HG02870 (cell line): ENCODE measurements around the gene MDFIC2.
"Not testable (repeated sequence)": the region's sequence is repeated elsewhere in the genome, so short reads cannot be mapped to it uniquely, and the experiment has no call there.

Experiments used
- ATAC-seq: cut with Tn5 transposase; IDR thresholded peaks from one replicate; pipeline ENCODE4 v1.9.1; 2021; ENCODE audit warnings: mild to moderate bottlenecking, moderate library complexity; ENCODE audit not compliant: unreplicated experiment

Gene MDFIC2

GRCh38 chr3:70312336-70312735 is at the start of gene MDFIC2:
Gene MDFIC2, minus strand, starts transcription at chr3:70312638. Its CDS starts 665 bp downstream, at chr3:70311973.
- no peak for ATAC-seq

DNA sequence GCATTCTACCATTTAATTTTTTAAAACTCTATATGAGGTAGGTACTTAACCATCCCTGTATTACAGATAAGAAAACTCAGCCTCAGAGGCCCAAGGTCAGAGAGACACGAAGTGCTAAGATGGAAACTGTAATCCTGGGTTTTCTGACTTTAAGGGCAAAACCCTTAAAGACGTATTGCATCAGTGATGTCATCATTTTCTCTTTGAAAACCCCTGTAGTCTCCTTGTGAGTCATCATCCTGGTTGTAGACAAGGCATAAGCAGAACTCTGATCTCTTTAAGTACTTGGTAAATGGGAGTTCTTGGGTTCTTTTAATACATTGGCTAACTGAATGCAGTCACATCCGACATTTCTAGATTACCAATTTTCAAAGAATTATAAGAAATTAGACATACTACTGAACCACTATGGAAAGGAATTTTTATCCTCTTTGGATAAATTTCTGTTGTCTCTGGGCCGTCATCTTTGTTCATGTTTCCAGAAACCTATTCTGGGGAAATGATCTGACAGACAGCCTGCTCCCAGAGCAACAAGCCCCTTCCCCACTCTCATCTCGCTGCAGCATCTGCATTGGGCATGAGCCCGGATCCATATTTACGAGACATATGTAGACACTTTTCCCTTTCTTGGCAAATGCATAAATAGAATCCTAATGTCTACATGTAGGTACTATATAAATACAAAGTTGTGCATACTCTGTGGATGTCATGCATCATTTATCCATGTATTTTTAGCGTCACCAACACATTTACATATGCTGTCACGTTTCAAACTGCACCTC is 48.7 kb upstream of the MDFIC2 start:
- peak; percentile 97 for ATAC-seq

DNA sequence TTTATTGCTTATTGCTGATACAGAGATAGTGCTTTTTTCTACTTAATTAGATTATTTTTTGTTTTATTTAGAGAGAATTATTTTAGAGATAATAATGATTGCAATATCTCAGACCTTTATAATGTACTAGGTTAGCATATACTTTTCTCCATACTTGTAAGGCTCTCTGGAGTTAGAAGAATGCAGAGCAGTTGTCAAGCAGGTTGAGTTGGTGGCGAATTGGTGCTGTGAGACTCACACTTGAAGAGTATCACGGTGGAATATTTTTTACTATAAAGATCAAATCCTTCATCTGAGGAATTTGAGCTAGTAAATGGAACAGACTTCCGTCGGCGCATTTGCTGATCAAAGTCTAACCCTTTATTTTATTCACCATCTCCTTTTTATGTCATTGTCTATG is 47.3 kb upstream of the MDFIC2 start:
- ATAC-seq: no peak

DNA sequence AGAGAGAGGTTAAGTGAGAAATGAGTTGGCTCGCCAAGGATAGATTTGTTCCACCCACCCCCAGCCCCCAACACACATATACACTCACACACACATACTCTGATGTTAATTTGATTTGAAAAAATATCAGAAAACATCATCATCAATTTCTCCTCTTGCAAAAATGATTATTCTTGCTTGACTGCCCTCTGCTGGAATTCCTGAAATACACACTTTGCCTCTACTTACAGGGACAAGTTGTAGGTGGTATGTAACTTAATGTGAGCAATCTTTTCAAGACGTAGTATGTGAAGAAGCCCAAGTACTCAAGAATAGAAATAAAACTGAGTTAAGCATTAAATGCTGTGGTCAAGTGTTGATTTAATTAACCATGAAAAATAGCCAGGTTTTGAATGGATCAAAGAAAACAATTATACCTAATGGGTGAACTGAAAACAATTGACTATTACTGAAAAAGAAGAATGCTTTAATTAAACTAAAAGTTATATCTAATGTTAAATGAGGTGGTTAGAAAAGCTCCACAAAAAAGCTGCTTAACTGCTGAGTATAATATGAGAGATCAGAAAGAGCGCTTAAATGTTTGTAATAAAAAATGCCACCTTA is 46.6 kb upstream of the MDFIC2 start:
- ATAC-seq: no peak

DNA sequence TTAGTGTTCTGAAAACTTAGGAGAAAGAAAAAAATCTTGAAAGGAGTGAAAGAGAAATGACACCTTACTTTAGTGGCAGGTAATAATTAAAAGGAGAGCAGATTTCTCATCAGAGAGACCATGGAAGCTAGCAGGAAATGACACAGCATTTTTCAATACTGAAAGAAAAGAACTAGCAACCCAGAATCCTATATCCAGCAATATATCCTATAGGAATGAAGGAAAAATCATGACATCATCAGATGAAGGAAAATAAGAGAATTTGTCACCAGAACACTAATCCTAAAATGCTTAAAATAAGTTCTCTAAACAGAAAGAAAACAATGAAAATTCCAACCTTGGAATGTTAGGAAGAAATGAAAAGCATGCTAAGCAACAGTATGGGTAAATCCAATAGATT is 39.8 kb upstream of the MDFIC2 start:
- ATAC-seq: no peak

GRCh38 chr3:70342149-70342548 is 29.7 kb upstream of the MDFIC2 start:
- no peak for ATAC-seq

GRCh38 chr3:70336885-70337284 is 24.4 kb upstream of the MDFIC2 start:
- not testable (repeated sequence) for ATAC-seq

DNA sequence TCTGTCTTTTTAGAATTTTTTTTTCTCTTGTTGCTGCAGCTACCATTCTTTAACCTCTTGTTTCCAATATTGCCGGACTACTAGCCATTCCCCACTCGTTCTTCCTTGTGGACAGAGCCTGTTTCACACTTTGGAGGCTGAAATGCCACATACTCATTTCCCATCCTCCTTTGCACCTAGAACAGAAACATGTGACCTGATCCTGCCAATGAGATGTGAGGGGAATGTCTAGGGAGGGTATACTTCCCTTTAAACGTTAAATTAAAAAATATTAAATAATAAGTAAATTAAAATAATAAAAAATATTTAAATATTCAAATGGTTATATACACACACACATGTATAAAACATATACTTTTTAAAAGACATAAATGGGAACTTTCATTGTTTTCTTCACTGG is 20.6 kb upstream of the MDFIC2 start:
- ATAC-seq: no peak

DNA sequence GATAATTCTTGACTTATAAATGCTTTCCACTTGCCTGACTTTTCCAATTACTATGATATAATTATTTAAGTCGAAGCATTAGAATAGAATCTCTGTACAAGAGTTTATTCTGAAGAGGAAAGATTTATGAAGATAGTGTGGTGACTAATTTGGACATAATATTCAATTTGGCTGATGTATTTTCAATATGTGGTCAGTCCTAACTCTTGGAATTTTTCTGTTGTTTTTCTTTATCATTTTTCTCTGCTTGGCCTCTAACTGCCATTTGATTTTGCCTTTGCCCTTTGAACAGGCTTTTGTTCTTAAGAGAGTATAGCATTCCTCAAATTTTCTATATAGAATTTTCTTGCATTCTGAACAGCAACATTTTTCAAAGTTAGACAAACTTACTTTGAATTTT is 2.6 kb upstream of the MDFIC2 start:
- no peak for ATAC-seq

GRCh38 chr3:70310809-70311208 is 1.6 kb downstream of the MDFIC2 start:
- no peak for ATAC-seq

DNA sequence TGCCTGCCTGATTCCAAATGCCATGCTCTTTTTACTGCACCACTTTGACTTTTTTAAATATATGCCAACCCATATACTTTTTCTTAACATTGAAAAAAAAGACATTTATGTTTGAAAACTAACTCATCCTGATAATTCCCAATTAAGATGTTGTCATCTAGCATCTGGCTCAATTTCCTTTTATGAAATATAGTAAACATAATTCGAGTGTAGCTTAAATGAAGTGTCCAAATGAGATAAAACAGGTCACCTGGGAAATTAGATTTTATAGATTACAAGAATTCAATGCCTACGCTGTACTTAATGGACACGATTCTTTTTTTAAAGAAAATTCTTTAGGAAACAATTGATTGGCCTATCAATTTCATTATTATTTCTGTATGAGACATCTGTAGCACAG is 2.8 kb downstream of the MDFIC2 start:
- ATAC-seq: no peak

GRCh38 chr3:70308760-70309159 is 3.7 kb downstream of the MDFIC2 start:
- ATAC-seq: no peak

GRCh38 chr3:70306736-70307135 is 5.7 kb downstream of the MDFIC2 start:
- no peak for ATAC-seq

- ATAC-seq: no peak
These were observed 14.1 kb downstream of the MDFIC2 start for GRCh38 chr3:70298385-70298784.

DNA sequence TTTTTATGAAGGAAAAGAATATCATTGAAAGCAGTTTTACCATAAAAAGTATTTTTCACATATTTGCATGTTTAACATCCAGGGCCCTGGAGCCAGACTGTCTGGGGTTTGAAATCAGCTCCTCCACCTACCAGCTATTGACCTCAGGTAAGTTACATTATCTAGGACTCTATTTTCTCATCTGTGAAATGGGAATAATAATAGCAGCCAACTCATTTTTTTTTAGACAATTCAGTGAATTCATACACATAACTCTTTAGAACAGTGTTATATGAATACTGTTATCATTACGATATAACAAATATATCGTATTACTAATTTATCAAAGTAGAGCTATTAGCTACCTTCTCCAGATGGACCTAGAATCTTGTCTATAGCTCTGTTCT is 21.3 kb downstream of the MDFIC2 start:
- ATAC-seq: no peak

DNA sequence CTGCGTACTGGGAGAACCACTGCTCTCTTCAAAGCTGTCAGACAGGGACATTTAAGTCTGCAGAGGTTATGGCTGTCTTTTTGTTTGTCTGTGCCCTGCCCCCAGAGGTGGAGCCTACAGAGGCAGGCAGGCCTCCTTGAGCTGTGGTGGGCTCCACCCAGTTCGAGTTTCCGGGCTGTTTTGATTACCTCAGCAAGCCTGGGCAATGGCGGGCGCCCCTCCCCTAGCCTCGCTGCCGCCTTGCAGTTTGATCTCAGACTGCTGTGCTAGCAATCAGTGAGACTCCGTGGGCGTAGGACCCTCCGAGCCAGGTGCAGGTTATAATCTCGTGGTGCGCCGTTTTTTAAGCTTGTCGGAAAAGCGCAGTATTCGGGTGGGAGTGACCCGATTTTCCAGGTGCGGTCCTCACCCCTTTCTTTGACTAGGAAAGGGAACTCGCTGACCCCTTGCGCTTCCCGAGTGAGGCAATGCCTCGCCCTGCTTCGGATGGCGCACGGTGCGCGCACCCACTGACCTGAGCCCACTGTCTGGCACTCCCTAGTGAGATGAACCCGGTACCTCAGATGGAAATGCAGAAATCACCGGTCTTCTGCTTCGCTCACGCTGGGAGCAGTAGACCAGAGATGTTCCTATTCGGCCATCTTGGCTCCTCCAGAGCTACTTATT is 21.9 kb downstream of the MDFIC2 start:
- ATAC-seq: not testable (repeated sequence)

- no peak for ATAC-seq
These were observed 30.8 kb downstream of the MDFIC2 start for GRCh38 chr3:70281663-70282062.

DNA sequence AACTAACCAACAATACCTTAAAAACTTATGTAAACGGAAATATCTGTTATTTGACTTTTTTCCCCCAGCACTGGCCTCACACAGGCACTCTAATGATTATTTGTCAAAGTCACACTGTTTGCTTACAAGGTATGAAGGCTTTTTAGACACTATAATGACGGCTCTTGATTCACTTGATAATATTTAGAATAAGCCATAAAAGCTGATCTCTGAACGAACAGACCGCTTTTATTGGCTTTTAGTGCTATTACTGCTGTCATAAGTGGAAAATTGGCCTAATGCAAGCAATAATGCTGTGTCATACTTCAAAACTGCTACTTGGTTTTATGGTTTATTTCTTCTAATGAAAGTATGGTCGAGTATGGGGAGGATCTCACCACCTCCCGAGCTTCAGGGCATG is 35.1 kb downstream of the MDFIC2 start:
- no peak for ATAC-seq

DNA sequence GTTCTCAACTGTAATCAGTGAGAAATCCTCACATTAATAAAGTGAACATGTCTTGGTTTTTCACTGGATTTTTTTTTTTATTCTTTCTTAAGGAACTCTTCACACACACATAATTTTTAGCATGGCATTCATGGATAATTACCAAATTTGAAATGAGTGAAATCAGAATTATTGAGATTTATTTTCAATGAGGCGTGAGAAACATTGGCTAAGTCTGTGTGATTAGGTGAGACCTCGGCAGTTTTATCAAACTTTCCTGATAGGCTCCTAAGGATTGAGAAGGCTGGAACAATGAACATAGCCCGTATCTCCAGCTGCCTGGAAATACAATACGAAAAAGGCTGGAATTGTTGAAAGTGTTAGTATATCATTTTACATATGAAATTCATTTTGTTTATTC is 35.5 kb downstream of the MDFIC2 start:
- no peak for ATAC-seq

GRCh38 chr3:70273492-70273891 is 38.9 kb downstream of the MDFIC2 start:
- no peak for ATAC-seq

DNA sequence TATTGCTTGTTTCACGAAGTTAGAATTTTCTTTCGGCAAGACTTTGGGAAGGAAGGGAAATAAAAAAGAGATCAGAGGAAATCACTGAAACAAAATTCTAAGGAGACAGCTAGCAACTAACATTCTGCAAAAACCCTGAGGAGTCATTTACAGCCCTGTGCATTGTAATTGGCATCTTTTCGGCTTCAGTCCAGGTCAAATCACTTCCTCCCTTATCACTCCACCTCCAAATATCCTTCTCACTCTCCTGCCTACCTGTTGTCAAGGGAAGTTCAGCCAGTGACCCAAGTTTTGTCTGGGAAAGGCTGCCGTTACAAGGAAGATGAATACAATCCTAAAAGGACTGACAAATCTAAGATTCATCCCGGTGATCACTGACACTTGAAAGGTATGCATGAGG is 39.6 kb downstream of the MDFIC2 start:
- no peak for ATAC-seq

DNA sequence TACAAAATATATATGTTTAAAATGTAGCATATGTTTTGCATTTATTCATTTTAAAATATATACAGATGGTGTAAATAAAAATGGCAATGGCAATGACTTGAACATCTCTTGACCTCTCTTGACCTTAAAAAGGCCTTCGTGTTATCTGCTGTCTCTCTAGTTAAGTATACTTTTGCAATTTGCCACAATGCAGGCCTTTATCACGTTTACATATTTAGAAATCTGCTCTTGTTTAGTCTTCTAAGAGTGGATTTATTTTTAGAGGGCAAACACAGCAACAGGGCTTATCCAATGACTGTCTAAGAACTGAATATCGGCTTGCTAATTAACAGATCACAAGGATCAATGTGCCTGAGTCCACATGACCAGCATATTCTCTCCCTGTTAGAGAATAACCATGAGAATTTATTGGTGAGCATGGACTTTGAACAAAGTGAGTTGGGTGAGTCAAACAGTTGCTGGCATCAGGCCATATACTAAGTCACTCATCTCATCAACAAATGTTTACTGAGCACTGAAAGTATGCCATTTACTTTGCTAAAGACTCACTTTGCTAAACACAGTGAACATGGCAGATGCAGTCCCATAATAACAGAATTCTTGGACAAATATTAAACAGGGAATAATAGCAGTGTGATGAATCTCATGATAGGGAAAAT is 48.2 kb downstream of the MDFIC2 start:
- no peak for ATAC-seq
